Astrocyte (in vitro differentiated cells and primary cell): ENCODE measurements around the gene ZNF22. TPM values are rescaled to one million over a fixed set of nuclear protein-coding genes. Genes with fewer than 3 reads are reported as not detected.

Experiments used
- DNase-seq: peaks from one replicate; pipeline ENCODE4 v3.0.0-alpha.2; 2010; ENCODE audit warnings: low read depth
- FAIRE-seq: peaks from 2 replicates; lab custom pipeline; 2011; peaks lifted over from hg19 to GRCh38; lab: Jason Lieb, UNC
- H2AFZ ChIP-seq: 2 replicates; pipeline ENCODE4 v1.6.0; 2012; ENCODE audit warnings: low read depth, low read length, inconsistent platforms
- H3K27ac ChIP-seq: 2 replicates; pipeline ENCODE4 v1.5.1; 2011; ENCODE audit warnings: low read depth, low read length, inconsistent platforms
- H3K27me3 ChIP-seq: 2 replicates; pipeline ENCODE4 v1.6.0; 2011; ENCODE audit warnings: low read length, inconsistent platforms; ENCODE audit not compliant: insufficient read depth
- H3K36me3 ChIP-seq: 2 replicates; pipeline ENCODE4 v1.5.1; 2011; ENCODE audit warnings: low read length, inconsistent platforms; ENCODE audit not compliant: insufficient read depth
- H3K4me1 ChIP-seq: 2 replicates; pipeline ENCODE4 v1.5.1; 2011; ENCODE audit warnings: low read length, inconsistent platforms; ENCODE audit not compliant: insufficient read depth
- H3K4me2 ChIP-seq: 2 replicates; pipeline ENCODE4 v1.6.0; 2012; ENCODE audit warnings: low read length, inconsistent platforms
- H3K4me3 ChIP-seq: 2 replicates; pipeline ENCODE4 v1.5.1; 2011; ENCODE audit warnings: low read depth, mild to moderate bottlenecking, low read length, inconsistent platforms; ENCODE audit not compliant: insufficient read depth
- H3K79me2 ChIP-seq: 2 replicates; pipeline ENCODE4 v1.6.0; 2012; ENCODE audit warnings: mild to moderate bottlenecking, low read length, inconsistent platforms; ENCODE audit not compliant: insufficient read depth
- H3K9ac ChIP-seq: 2 replicates; pipeline ENCODE4 v1.6.0; 2012; ENCODE audit warnings: mild to moderate bottlenecking, low read length, inconsistent platforms
- H3K9me3 ChIP-seq: 2 replicates; pipeline ENCODE4 v1.5.1; 2012; ENCODE audit warnings: low read depth, mild to moderate bottlenecking, low read length, inconsistent platforms; ENCODE audit not compliant: insufficient read depth
- H4K20me1 ChIP-seq: 2 replicates; pipeline ENCODE4 v1.6.0; 2012; ENCODE audit warnings: low read length, inconsistent platforms; ENCODE audit not compliant: insufficient read depth
- H3K27ac Mint-ChIP-seq: one replicate; pipeline ENCODE4 v1.8.0; 2021; ENCODE audit warnings: mild to moderate bottlenecking, mixed read lengths; ENCODE audit not compliant: unreplicated experiment
- H3K27me3 Mint-ChIP-seq: one replicate; pipeline ENCODE4 v1.8.0; 2021; ENCODE audit warnings: low read depth, mixed read lengths; ENCODE audit not compliant: unreplicated experiment
- H3K36me3 Mint-ChIP-seq: one replicate; pipeline ENCODE4 v1.8.0; 2021; ENCODE audit warnings: low read depth, mixed read lengths; ENCODE audit not compliant: unreplicated experiment
- H3K4me1 Mint-ChIP-seq: one replicate; pipeline ENCODE4 v1.8.0; 2021; ENCODE audit warnings: low read depth, mixed read lengths; ENCODE audit not compliant: unreplicated experiment
- H3K4me3 Mint-ChIP-seq: one replicate; pipeline ENCODE4 v1.8.0; 2021; ENCODE audit warnings: mild to moderate bottlenecking, moderate library complexity, mixed read lengths; ENCODE audit not compliant: unreplicated experiment
- H3K9me3 Mint-ChIP-seq: one replicate; pipeline ENCODE4 v1.8.0; 2021; ENCODE audit warnings: mild to moderate bottlenecking, mixed read lengths; ENCODE audit not compliant: unreplicated experiment
- CTCF ChIP-seq: IDR thresholded peaks from 2 replicates; pipeline ENCODE4 v1.5.1; 2011; ENCODE audit warnings: low read depth, mild to moderate bottlenecking, inconsistent platforms, low read length, moderate library complexity; ENCODE audit not compliant: insufficient read depth
- EZH2 ChIP-seq: IDR thresholded peaks from 2 replicates; pipeline ENCODE4 v1.6.1; 2012; ENCODE audit warnings: mild to moderate bottlenecking, low read length, inconsistent platforms; ENCODE audit not compliant: insufficient read depth
- total RNA-seq: library from RNA; stranded (reverse); gene quantifications from 2 replicates; pipeline ENCODE4 v1.2.1, GENCODE V29; 2021

The ZNF22 gene
- total RNA-seq, 1 donor from 2014 or later = 12.0 TPM

- no peak overlapping the region for H3K27ac ChIP-seq
- H3K4me1 ChIP-seq = peaks cover 33% of the 10 kb centered on the region
- Mint-ChIP-seq H3K9me3 (peaks cover 3% of the 10 kb centered on the region), H3K27ac (peak overlapping the region; percentile 54), H3K4me1 (peaks cover 64% of the 10 kb centered on the region), H3K4me3 (peak overlapping the region; percentile 90), H3K36me3 (peaks cover 13% of the 10 kb centered on the region), H3K27me3 (no peaks in the 10 kb centered on the region)
- H3K9ac ChIP-seq = peak overlapping the region; percentile 61
- peak overlapping the region; percentile 63 for H3K4me3 ChIP-seq
- TF ChIP-seq CTCF (no peak), EZH2 (no peak)
- H3K79me2 ChIP-seq = no peaks in the 10 kb centered on the region
- H3K4me2 ChIP-seq = peak overlapping the region; percentile 95
- no peaks in the 10 kb centered on the region for H3K27me3 ChIP-seq
- H3K36me3 ChIP-seq = no peaks in the 10 kb centered on the region
- DNase-seq = no peak
- H3K9me3 ChIP-seq = no peaks in the 10 kb centered on the region
- H2AFZ ChIP-seq = no peak overlapping the region
- H4K20me1 ChIP-seq = no peaks in the 10 kb centered on the region
- no peak for FAIRE-seq
Observed at GRCh38 chr10:44960482-44961229, 40.1 kb upstream of the ZNF22 start.

- H3K9ac ChIP-seq = no peak overlapping the region
- H3K4me3 ChIP-seq = no peak overlapping the region
- no peaks in the 10 kb centered on the region for H3K27me3 ChIP-seq
- H3K27ac ChIP-seq = no peak overlapping the region
- Mint-ChIP-seq H3K36me3 (peaks cover 9% of the 10 kb centered on the region), H3K27me3 (no peaks in the 10 kb centered on the region), H3K9me3 (peaks cover 1% of the 10 kb centered on the region), H3K4me1 (peaks cover 70% of the 10 kb centered on the region), H3K27ac (no peak overlapping the region), H3K4me3 (peak overlapping the region; percentile 90)
- peaks cover 35% of the 10 kb centered on the region for H3K4me1 ChIP-seq
- no peak overlapping the region for H2AFZ ChIP-seq
- FAIRE-seq (no peak), DNase-seq (no peak)
- H3K9me3 ChIP-seq = no peaks in the 10 kb centered on the region
- H3K4me2 ChIP-seq = peak overlapping the region; percentile 95
- no peaks in the 10 kb centered on the region for H3K36me3 ChIP-seq
- no peaks in the 10 kb centered on the region for H4K20me1 ChIP-seq
- TF ChIP-seq EZH2 = no peak
- no peak for TF ChIP-seq CTCF
- no peaks in the 10 kb centered on the region for H3K79me2 ChIP-seq
Observed at GRCh38 chr10:44961230-44961571, 39.5 kb upstream of the ZNF22 start.
